Measurements from ENCODE around the gene RNPC3. TPM values are rescaled to one million over a fixed set of nuclear protein-coding genes. Genes with fewer than 3 reads are reported as not detected.

The RNPC3 gene, protein sequence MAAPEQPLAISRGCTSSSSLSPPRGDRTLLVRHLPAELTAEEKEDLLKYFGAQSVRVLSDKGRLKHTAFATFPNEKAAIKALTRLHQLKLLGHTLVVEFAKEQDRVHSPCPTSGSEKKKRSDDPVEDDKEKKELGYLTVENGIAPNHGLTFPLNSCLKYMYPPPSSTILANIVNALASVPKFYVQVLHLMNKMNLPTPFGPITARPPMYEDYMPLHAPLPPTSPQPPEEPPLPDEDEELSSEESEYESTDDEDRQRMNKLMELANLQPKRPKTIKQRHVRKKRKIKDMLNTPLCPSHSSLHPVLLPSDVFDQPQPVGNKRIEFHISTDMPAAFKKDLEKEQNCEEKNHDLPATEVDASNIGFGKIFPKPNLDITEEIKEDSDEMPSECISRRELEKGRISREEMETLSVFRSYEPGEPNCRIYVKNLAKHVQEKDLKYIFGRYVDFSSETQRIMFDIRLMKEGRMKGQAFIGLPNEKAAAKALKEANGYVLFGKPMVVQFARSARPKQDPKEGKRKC
- total RNA-seq = 44.8 TPM
- 16.0 TPM for polyA plus RNA-seq

DNA sequence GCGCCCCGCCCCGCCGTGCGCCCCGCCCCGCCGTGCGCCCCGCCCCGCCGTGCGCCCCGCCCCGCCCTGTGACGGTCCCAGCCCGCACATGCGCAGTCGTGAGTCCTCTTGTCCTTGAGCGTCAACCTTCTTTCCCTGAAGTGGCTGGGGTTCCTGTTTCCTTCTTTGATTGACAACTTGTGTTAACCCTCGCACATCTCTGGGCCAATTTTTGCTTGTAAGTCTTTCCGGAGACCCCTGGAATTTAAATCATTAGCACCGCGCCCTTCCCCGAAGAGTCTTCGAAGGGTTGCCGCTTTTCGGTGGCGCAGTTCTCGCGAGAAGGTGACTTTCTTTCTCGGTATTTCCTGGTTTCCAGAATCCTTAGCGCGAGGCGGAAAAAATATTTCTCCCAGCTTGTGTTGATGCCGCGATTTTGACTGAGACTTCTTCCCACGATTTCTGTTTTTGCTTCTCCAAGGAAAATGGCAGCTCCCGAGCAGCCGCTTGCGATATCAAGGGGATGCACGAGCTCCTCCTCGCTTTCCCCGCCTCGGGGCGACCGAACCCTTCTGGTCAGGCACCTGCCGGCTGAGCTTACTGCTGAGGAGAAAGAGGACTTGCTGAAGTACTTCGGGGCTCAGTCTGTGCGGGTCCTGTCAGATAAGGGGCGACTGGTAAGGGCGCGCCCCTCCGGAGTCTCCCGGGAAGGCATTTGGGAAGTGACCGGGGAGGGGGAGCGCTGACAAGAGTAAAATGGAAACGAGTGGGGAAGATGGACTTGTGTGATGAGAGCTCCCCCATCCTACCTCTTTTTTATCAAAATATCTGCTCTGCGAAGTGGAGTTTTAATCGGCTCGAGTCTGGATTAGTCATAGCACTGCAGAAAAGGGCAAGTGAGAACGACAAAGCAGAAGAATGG is at the start of gene RNPC3:
Gene RNPC3, plus strand, starts transcription at position 93 of the 901 bp plus-strand sequence. Its CDS starts 372 bp downstream, at position 465.
- DNase-seq (ENCODE audit: extremely low spot score) = peak; percentile 95
- under 1% methylated on average over 58 of the region's 62 CpGs for WGBS
- no peaks in the 10 kb centered on the region for H3K4me1 ChIP-seq (ENCODE audit: insufficient read depth)
- H3K27ac ChIP-seq (ENCODE audit: low read depth) = peak within 1 kb of the TSS; percentile 91
- H3K4me3 ChIP-seq (ENCODE audit: low read depth, low read length) = peak within 1 kb of the TSS; percentile 94
- peaks cover 2% of the 10 kb centered on the region for H3K36me3 ChIP-seq (ENCODE audit: insufficient read depth)

- Histone ChIP-seq H3K36me3 (ENCODE audit: insufficient read depth) (no peaks in the 10 kb centered on the region), H3K27ac (ENCODE audit: low read depth) (no peak overlapping the region), H3K4me3 (ENCODE audit: low read depth, low read length) (no peak overlapping the region), H3K4me1 (ENCODE audit: insufficient read depth) (no peaks in the 10 kb centered on the region)
- no peak for DNase-seq (ENCODE audit: extremely low spot score)
Observed at GRCh38 chr1:103477101-103477500, 48.4 kb upstream of the RNPC3 start.

- H3K4me3 ChIP-seq (ENCODE audit: low read depth, low read length) = no peak overlapping the region
- no peaks in the 10 kb centered on the region for H3K4me1 ChIP-seq (ENCODE audit: insufficient read depth)
- H3K27ac ChIP-seq (ENCODE audit: low read depth) = no peak overlapping the region
- no peaks in the 10 kb centered on the region for H3K36me3 ChIP-seq (ENCODE audit: insufficient read depth)
- DNase-seq (ENCODE audit: extremely low spot score) = no peak
Observed at GRCh38 chr1:103489935-103490334, 35.6 kb upstream of the RNPC3 start.

DNA sequence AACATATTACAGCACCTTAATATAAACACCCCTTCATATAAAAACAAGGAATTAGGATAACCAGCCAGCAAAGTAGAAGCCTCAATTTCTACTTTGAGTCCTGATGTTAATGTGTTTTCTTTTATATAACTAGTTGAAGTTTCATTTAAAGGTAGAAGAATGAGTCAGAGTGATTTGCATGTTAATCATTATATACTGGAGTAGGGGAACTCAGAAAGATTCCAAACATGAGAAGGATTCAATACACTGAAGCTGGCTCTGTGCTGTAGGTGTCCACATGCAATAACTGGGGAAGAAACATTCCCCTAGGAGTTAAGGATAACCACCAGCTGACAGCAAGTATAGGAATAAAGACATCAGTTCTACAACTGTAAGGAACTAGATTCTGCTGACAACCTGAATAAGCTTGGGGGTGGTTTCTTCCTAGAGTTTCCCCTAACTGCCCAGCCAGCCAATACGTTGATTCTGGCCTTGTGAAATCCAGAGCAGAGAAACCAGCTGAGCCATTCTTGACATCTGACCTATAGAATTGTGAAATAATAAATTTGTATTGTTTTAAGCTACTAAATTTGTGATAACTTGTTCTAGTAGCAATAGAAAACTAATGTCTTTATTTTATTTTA is 33.4 kb upstream of the RNPC3 start:
- WGBS = 98% methylated on average over 1 of the region's 1 CpG
- Histone ChIP-seq H3K27ac (ENCODE audit: low read depth) (no peak overlapping the region), H3K4me1 (ENCODE audit: insufficient read depth) (no peaks in the 10 kb centered on the region), H3K36me3 (ENCODE audit: insufficient read depth) (no peaks in the 10 kb centered on the region), H3K4me3 (ENCODE audit: low read depth, low read length) (no peak overlapping the region)
- no peak for DNase-seq (ENCODE audit: extremely low spot score)

- no peak for DNase-seq (ENCODE audit: extremely low spot score)
- no peaks in the 10 kb centered on the region for H3K4me1 ChIP-seq (ENCODE audit: insufficient read depth)
- H3K36me3 ChIP-seq (ENCODE audit: insufficient read depth) = no peaks in the 10 kb centered on the region
- H3K27ac ChIP-seq (ENCODE audit: low read depth) = no peak overlapping the region
- 89% methylated on average over 2 of the region's 2 CpGs for WGBS
- H3K4me3 ChIP-seq (ENCODE audit: low read depth, low read length) = no peak overlapping the region
Observed at GRCh38 chr1:103496014-103496635, 29.4 kb upstream of the RNPC3 start.

DNA sequence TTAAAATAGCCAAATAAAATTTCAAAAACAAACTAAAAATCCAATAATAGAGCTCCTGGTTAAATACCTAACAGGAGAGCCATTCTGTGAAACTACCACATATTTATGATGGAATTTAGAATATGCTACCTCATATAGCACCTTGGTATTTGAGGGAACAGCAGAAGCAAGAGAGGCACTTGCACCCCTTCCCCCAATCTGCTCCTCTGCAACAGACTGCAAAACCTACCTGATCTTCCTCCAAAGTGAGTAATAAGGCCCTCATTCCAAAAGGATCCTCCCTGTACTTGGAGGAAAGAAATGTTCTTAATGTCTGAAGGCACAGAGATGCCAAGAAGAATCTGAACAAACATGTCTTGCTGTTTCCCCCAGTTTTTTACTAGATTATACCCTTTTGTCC is 28.1 kb upstream of the RNPC3 start:
- Histone ChIP-seq H3K27ac (ENCODE audit: low read depth) (no peak overlapping the region), H3K36me3 (ENCODE audit: insufficient read depth) (no peaks in the 10 kb centered on the region), H3K4me3 (ENCODE audit: low read depth, low read length) (no peak overlapping the region), H3K4me1 (ENCODE audit: insufficient read depth) (no peaks in the 10 kb centered on the region)
- DNase-seq (ENCODE audit: extremely low spot score) = no peak

DNA sequence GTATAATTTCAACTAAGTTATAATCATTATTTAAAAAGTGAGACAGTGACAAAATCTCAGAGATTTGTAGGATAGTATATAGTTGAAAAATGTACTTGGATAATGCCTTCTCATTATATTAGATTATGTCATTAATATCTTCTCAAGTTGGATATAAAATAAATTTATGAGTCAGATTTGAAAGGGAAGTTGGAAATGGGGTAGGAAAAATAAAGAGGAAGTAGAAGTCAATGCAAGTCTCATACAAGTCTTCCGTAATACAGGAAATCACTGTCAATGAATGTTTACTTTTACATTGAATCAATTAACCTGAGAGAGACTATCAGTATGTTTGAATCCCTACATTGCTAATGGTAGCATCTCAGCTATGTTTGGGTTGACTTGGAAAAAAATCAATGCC is 16.2 kb upstream of the RNPC3 start:
- 79% methylated on average over 1 of the region's 1 CpG for WGBS
- H3K36me3 ChIP-seq (ENCODE audit: insufficient read depth) = no peaks in the 10 kb centered on the region
- no peak overlapping the region for H3K4me3 ChIP-seq (ENCODE audit: low read depth, low read length)
- H3K4me1 ChIP-seq (ENCODE audit: insufficient read depth) = no peaks in the 10 kb centered on the region
- no peak for DNase-seq (ENCODE audit: extremely low spot score)
- H3K27ac ChIP-seq (ENCODE audit: low read depth) = no peak overlapping the region

DNA sequence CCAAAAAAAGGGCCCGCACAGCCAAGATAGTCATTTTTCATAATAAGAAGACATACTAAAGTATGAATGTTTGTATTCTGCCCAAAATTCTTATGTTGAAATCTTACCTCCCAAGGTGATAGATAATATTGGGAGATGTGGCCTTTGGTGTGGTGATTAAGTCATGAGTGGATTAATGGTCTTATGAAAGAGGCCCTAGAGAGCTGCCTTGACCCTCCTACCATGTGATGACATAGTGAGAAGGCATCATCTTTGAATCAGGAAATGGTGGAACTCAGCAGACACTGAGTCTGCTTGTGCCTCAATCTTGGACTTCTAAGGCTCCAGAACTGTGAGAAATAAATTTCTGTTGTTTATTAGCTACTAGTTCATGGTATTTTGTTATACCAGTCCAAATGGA is 11.8 kb upstream of the RNPC3 start:
- 99% methylated on average over 1 of the region's 1 CpG for WGBS
- H3K4me1 ChIP-seq (ENCODE audit: insufficient read depth) = no peaks in the 10 kb centered on the region
- no peak overlapping the region for H3K27ac ChIP-seq (ENCODE audit: low read depth)
- no peak for DNase-seq (ENCODE audit: extremely low spot score)
- H3K4me3 ChIP-seq (ENCODE audit: low read depth, low read length) = no peak overlapping the region
- no peaks in the 10 kb centered on the region for H3K36me3 ChIP-seq (ENCODE audit: insufficient read depth)

DNA sequence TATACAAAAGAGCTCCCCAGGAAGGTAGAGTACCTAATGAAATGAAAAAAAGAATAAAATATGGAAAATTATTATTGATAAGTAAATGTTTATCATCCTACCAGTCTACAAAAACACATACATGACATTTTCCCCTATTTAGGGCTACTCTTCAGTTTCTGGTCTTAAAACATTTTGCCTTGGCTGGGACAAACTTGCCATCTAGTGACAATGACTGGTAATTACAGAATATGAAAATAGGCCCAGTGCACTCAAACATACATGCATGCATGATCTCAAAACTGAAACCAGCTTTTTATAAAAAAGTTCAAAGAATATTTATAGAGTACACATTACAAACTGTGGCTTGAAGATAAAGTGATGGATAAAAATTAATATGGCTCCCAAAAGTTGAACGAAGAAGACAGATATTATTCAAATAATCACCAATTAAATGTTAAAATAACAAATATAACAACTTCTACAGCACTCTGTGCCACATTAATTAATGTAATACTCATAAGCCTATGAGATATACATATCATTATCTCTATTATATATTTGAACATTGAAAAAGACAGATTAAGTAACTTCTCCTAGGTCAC is 10.5 kb upstream of the RNPC3 start:
- H3K4me3 ChIP-seq (ENCODE audit: low read depth, low read length) = no peak overlapping the region
- WGBS = 42% methylated on average over 1 of the region's 1 CpG
- H3K27ac ChIP-seq (ENCODE audit: low read depth) = no peak overlapping the region

GRCh38 chr1:103516283-103516682 is 9.2 kb upstream of the RNPC3 start:
- DNase-seq (ENCODE audit: extremely low spot score) = no peak
- no peak overlapping the region for H3K27ac ChIP-seq (ENCODE audit: low read depth)
- WGBS = 87% methylated on average over 2 of the region's 2 CpGs
- H3K36me3 ChIP-seq (ENCODE audit: insufficient read depth) = no peaks in the 10 kb centered on the region
- no peaks in the 10 kb centered on the region for H3K4me1 ChIP-seq (ENCODE audit: insufficient read depth)
- H3K4me3 ChIP-seq (ENCODE audit: low read depth, low read length) = no peak overlapping the region

More for the DNA sequence above, 10.5 kb upstream of the RNPC3 start:
- Histone ChIP-seq H3K4me1 (ENCODE audit: insufficient read depth) (no peaks in the 10 kb centered on the region), H3K36me3 (ENCODE audit: insufficient read depth) (no peaks in the 10 kb centered on the region)
- DNase-seq (ENCODE audit: extremely low spot score) = peak; percentile 14

DNA sequence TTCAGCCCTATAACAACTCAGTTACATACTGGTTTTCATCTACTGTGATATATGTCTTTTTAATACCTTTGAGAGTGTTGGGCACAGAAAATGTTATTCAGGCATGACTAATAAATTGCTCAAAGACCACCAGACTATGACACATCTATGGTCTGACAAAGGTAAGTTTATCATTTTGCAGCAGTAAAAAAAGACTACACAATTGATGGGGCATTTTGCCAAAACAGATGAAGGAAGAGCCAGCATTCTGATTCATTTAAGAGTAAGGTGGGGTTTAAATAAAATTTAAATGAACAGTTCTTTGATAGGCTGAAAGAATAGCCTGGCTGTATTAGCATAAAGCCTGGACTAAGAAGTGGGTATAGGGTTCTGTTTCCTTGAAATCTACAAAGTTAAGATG is 8.8 kb upstream of the RNPC3 start:
- H3K4me3 ChIP-seq (ENCODE audit: low read depth, low read length) = no peak overlapping the region
- no peak overlapping the region for H3K27ac ChIP-seq (ENCODE audit: low read depth)
- H3K36me3 ChIP-seq (ENCODE audit: insufficient read depth) = no peaks in the 10 kb centered on the region
- H3K4me1 ChIP-seq (ENCODE audit: insufficient read depth) = no peaks in the 10 kb centered on the region
- DNase-seq (ENCODE audit: extremely low spot score) = no peak

DNA sequence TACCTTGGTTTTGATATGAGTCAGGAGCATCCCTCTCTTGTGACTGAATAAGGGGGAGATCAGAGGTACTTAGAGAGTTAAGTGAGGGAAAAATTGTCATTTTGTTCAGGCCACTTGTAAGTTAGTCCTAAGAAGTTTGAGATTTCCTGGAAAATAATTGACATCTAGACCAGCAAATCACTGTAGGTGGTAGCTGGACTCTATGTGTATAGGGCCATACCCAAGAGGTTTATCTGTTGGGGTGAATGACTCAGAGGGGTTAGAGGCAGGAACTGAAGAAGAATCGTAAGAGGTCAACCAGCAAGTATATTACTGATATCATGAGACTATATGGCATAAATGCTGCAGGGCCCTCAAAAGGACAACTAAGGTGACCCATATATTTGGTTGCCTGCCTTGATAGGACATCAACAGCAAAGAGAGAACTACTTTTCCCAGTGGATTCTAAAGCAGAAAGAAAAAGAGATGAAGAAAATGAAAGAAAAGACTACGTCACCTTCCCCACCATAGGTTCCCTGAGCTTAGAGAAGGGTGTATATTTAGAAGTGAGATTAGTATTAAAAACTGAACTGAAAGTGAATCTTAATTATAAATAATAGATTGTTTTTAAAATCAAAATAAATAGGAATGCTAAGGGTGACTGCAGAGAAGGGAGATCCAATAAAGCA is 8.0 kb upstream of the RNPC3 start:
- Histone ChIP-seq H3K4me3 (ENCODE audit: low read depth, low read length) (no peak overlapping the region), H3K36me3 (ENCODE audit: insufficient read depth) (no peaks in the 10 kb centered on the region), H3K4me1 (ENCODE audit: insufficient read depth) (no peaks in the 10 kb centered on the region), H3K27ac (ENCODE audit: low read depth) (no peak overlapping the region)
- no peak for DNase-seq (ENCODE audit: extremely low spot score)
- WGBS = 80% methylated on average over 2 of the region's 2 CpGs

DNA sequence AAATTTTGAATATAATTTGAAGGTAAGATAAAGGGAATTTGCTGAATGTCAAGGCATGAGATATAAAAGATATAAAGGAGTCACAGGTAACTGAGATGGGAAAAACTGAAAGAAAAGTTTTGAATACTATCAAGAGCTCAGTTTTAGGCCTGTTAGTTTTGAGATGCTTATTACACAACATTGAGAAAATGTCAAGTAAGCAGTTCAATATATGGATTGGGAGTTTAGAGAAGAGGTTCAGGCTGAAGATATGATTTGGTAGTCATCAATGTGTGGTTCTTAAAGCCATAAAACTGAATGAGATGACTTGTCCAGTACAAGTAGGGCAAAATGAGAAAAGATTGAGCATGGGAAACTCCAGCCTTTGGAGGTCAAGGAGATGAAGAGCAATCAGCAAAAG is 4.7 kb upstream of the RNPC3 start:
- Histone ChIP-seq H3K27ac (ENCODE audit: low read depth) (no peak overlapping the region), H3K4me3 (ENCODE audit: low read depth, low read length) (no peak overlapping the region), H3K4me1 (ENCODE audit: insufficient read depth) (no peaks in the 10 kb centered on the region), H3K36me3 (ENCODE audit: insufficient read depth) (no peaks in the 10 kb centered on the region)
- DNase-seq (ENCODE audit: extremely low spot score) = no peak

Data from urinary bladder (tissue), 4 donors.